Activated T-helper 1 cell treated with anti-CD3 and anti-CD28 coated beads, Interleukin-2, amount 50 U/mL, for 16 hours (primary cell): ENCODE results near the gene KIF1B.
"Not testable (repeated sequence)": the region's sequence is repeated elsewhere in the genome, so short reads cannot be mapped to it uniquely, and the experiment has no call there.

Source experiments
- DNase-seq, 2 donors: peaks; one replicate each; pipeline ENCODE4 v3.0.0-alpha.2; 2020; ENCODE audit warnings: low read depth in 1 of 2, low spot score in 1 of 2

Gene KIF1B

GRCh38 chr1:10189659-10190058 lies 20.7 kb upstream of the KIF1B start:
- DNase-seq = no peak

GRCh38 chr1:10192263-10192662 lies 18.1 kb upstream of the KIF1B start:
- DNase-seq = no peak

- DNase-seq = no peak
These were observed 17.1 kb upstream of the KIF1B start for GRCh38 chr1:10193288-10193687.

- DNase-seq = no peak
These were observed 14.8 kb upstream of the KIF1B start for GRCh38 chr1:10195570-10195969.

GRCh38 chr1:10196976-10197375 lies 13.4 kb upstream of the KIF1B start:
- no peak for DNase-seq

- no peak for DNase-seq
These were observed 9.8 kb upstream of the KIF1B start for GRCh38 chr1:10200620-10201019.

GRCh38 chr1:10204003-10204642 lies 6.2 kb upstream of the KIF1B start:
- no peak for DNase-seq

GRCh38 chr1:10205206-10205605 lies 5.2 kb upstream of the KIF1B start:
- not testable (repeated sequence) for DNase-seq

- no peak for DNase-seq
These were observed 2.6 kb upstream of the KIF1B start for GRCh38 chr1:10207810-10208209.

GRCh38 chr1:10208537-10208936 lies 1.8 kb upstream of the KIF1B start:
- DNase-seq = no peak

GRCh38 chr1:10209590-10209904 lies 823 bp upstream of the KIF1B start:
- DNase-seq = no peak

GRCh38 chr1:10210841-10211804 lies 753 bp downstream of the KIF1B start:
- DNase-seq = no peak

GRCh38 chr1:10211805-10212410 lies 1.5 kb downstream of the KIF1B start:
- DNase-seq = no peak

GRCh38 chr1:10212476-10212875 lies 2.1 kb downstream of the KIF1B start:
- DNase-seq = no peak

GRCh38 chr1:10213186-10213705 lies 2.9 kb downstream of the KIF1B start:
- no peak for DNase-seq

- no peak for DNase-seq
These were observed 5.8 kb downstream of the KIF1B start for GRCh38 chr1:10216090-10216749.

- no peak for DNase-seq
These were observed 7.5 kb downstream of the KIF1B start for GRCh38 chr1:10217748-10218441.

- no peak for DNase-seq
These were observed 9.8 kb downstream of the KIF1B start for GRCh38 chr1:10220200-10220599.

- DNase-seq = not testable (repeated sequence)
These were observed 10.3 kb downstream of the KIF1B start for GRCh38 chr1:10220657-10221056.

GRCh38 chr1:10225573-10225972 lies 15.2 kb downstream of the KIF1B start:
- DNase-seq = no peak

- no peak for DNase-seq
These were observed 18.2 kb downstream of the KIF1B start for GRCh38 chr1:10228528-10228927.
